H1 (cell line): ENCODE results near the gene GREB1L. TPM values are rescaled to one million over a fixed set of nuclear protein-coding genes. Genes with fewer than 3 reads are reported as not detected.
A peak's percentile ranks its signal among the peaks of the same experiment; 100 is the strongest.

Experiments used
- ASH2L ChIP-seq: fragments of 200-600, 300-600 bp; sonication (generic); IDR thresholded peaks from one replicate; pipeline ENCODE4 v1.7.1; 2017; ENCODE audit warnings: low read length
- CHD2 ChIP-seq: IDR thresholded peaks from 2 replicates; pipeline ENCODE4 v1.6.1; 2012; ENCODE audit warnings: low read length, improper control_type of control experiment
- CHD7 ChIP-seq: fragments of 300-600 bp; sonication (generic); IDR thresholded peaks from 2 replicates; pipeline ENCODE4 v1.7.1; 2012; ENCODE audit warnings: low read length, moderate library complexity, mild to moderate bottlenecking, inconsistent platforms; ENCODE audit not compliant: insufficient replicate concordance
- EGR1 ChIP-seq: IDR thresholded peaks from 2 replicates; pipeline ENCODE4 v1.6.1; 2011; ENCODE audit warnings: low read depth, low read length, borderline replicate concordance
- EZH2 ChIP-seq: fragments of 200-600 bp; sonication (generic); IDR thresholded peaks from 2 replicates; pipeline ENCODE4 v1.7.1; 2012; ENCODE audit warnings: low read depth, mild to moderate bottlenecking, moderate library complexity, low read length, inconsistent platforms; ENCODE audit not compliant: severe bottlenecking
- FOSL1 ChIP-seq: IDR thresholded peaks from 2 replicates; pipeline ENCODE4 v1.6.1; 2011; ENCODE audit warnings: mild to moderate bottlenecking, low read depth, low read length, moderate library complexity; ENCODE audit not compliant: insufficient read depth
- HDAC6 ChIP-seq: IDR thresholded peaks from one replicate; pipeline ENCODE4 v1.7.1; 2012; ENCODE audit warnings: low read depth, mild to moderate bottlenecking, inconsistent platforms, low read length, moderate library complexity
- MAFK ChIP-seq: IDR thresholded peaks from 2 replicates; pipeline ENCODE4 v1.6.1; 2012; ENCODE audit warnings: low read depth, mild to moderate bottlenecking, improper control_type of control experiment, low read length
- POLR2A ChIP-seq, 2 experiments: IDR thresholded peaks; 1 replicate in 1 of 2; 2 replicates in 1 of 2; pipeline ENCODE4 v1.6.1; 2011; ENCODE audit warnings: low read depth in 2 of 2, low read length in 2 of 2, mild to moderate bottlenecking in 2 of 2; ENCODE audit errors: control extremely low read depth in 1 of 2
- RAD21 ChIP-seq, 2 experiments: IDR thresholded peaks in 1 of 2; conservative IDR thresholded peaks in 1 of 2; 2 replicates each; pipeline ENCODE4 v1.6.1; 2011; ENCODE audit warnings: low read depth in 2 of 2, low read length in 2 of 2, improper control_type of control experiment in 1 of 2, inconsistent platforms in 1 of 2, mild to moderate bottlenecking in 1 of 2, moderate library complexity in 1 of 2
- TBP ChIP-seq: IDR thresholded peaks from 2 replicates; pipeline ENCODE4 v1.6.1; 2011; ENCODE audit warnings: low read depth, low read length, improper control_type of control experiment
- TEAD4 ChIP-seq: IDR thresholded peaks from 2 replicates; pipeline ENCODE4 v1.6.1; 2012; ENCODE audit warnings: low read depth, low read length, inconsistent platforms, mixed read lengths
- polyA plus RNA-seq, 7 experiments: library from polyadenylated mRNA; depleted of rRNA in 3 of 7; stranded (reverse) in 5 of 7; unstranded in 2 of 7; fragments of >200 nt in 5 of 7; fragments of 200-250 nt in 2 of 7; gene quantifications; 1 replicate in 5 of 7; 2 replicates in 1 of 7; 4 replicates in 1 of 7; pipeline versions ENCODE4 v1.2.1 to v1.2.3, GENCODE V29; 2011 to 2013; ENCODE audit warnings: missing spikeins in 2 of 7, mixed read lengths in 2 of 7
- total RNA-seq: library from RNA; stranded (reverse); fragmentation: NEBNext Ultra II Directional; extraction: Animal tissue kit (Norgen Biotek cat#: 25700); gene quantifications from 2 replicates; pipeline ENCODE4 v1.2.1, GENCODE V29; 2021

GREB1L gene
- total and polyA plus RNA-seq, 2 of the 8 experiments (the other 6 are each of a cell fraction or from before 2014, with no cell fraction given): 0.34 to 1.6 TPM

GRCh38 chr18:21342372-21342771 lies 100.3 kb downstream of the GREB1L start (continued):
- TF ChIP-seq CHD7 (peak; percentile 79), ASH2L (no peak), EZH2 (no peak), FOSL1 (no peak), HDAC6 (no peak), TEAD4 (peak; percentile 47; the same call in 1 of the 2 replicates), CHD2 (no peak), TBP (no peak), RAD21 (IDR thresholded peaks at IDR 0.05 in 1 of 2, conservative IDR thresholded peaks at IDR 0.05 in 1 of 2; ENCODE audit: low read depth in 2 of 2, low read length in 2 of 2) (peak in 1 of 2 experiments; percentile 9; a peak in 1 of 4 replicates), POLR2A (IDR thresholded peaks at IDR 0.05; ENCODE audit: control extremely low read depth in 1 of 2, low read depth in 2 of 2, low read length in 2 of 2) (no peak), MAFK (no peak), EGR1 (no peak)
